ENCODE measurements around the gene NEO1. TPM values are rescaled to one million over a fixed set of nuclear protein-coding genes. Genes with fewer than 3 reads are reported as not detected.

NEO1 gene
- polyA plus RNA-seq, 1 donor from 2014 or later, result 57.0 TPM

- no peak overlapping the region for H3K9ac ChIP-seq (ENCODE audit: low read length)
- no peaks in the 10 kb centered on the region for H3F3A ChIP-seq (ENCODE audit: insufficient read depth, low read length, poor library complexity, severe bottlenecking)
- no peak overlapping the region for H2AFZ ChIP-seq (ENCODE audit: low read depth, low read length)
- H3K9me3 ChIP-seq (ENCODE audit: low read length), result no peaks in the 10 kb centered on the region
- no peaks in the 10 kb centered on the region for H3K27me3 ChIP-seq (ENCODE audit: insufficient read depth, low read depth, low read length)
- H3K27ac ChIP-seq (ENCODE audit: low read length), result no peak overlapping the region
- no peaks in the 10 kb centered on the region for H3K36me3 ChIP-seq (ENCODE audit: insufficient read depth, low read length)
- H3K4me3 ChIP-seq (ENCODE audit: low read length), result peak overlapping the region; percentile 71
- peaks cover 6% of the 10 kb centered on the region for H4K20me1 ChIP-seq (ENCODE audit: insufficient read depth)
- H3K4me2 ChIP-seq (ENCODE audit: low read length), result peak overlapping the region; percentile 51
- TF ChIP-seq REST (IDR thresholded peaks at IDR 0.05; ENCODE audit: borderline replicate concordance) (no peak), SMC3 (conservative IDR thresholded peaks at IDR 0.05; ENCODE audit: poor library complexity) (no peak), EZH2 (IDR thresholded peaks at IDR 0.05; ENCODE audit: borderline replicate concordance, insufficient read depth, low read length, poor library complexity, severe bottlenecking) (no peak)
- H3K9me2 ChIP-seq (ENCODE audit: insufficient read depth, low read length), result no peaks in the 10 kb centered on the region
- H3K79me2 ChIP-seq (replicated peaks; ENCODE audit: insufficient read depth, low read length), result peaks cover 58% of the 10 kb centered on the region
Observed at GRCh38 chr15:73054417-73054953, 2.2 kb downstream of the NEO1 start.

GRCh38 chr15:73056460-73056859 lies 4.2 kb downstream of the NEO1 start:
- no peaks in the 10 kb centered on the region for H3F3A ChIP-seq (ENCODE audit: insufficient read depth, low read length, poor library complexity, severe bottlenecking)
- no peak overlapping the region for H2AFZ ChIP-seq (ENCODE audit: low read depth, low read length)
- H3K4me3 ChIP-seq (ENCODE audit: low read length), result peak overlapping the region; percentile 71
- no peaks in the 10 kb centered on the region for H3K27me3 ChIP-seq (ENCODE audit: insufficient read depth, low read depth, low read length)
- no peaks in the 10 kb centered on the region for H3K36me3 ChIP-seq (ENCODE audit: insufficient read depth, low read length)
- H3K9me2 ChIP-seq (ENCODE audit: insufficient read depth, low read length), result no peaks in the 10 kb centered on the region
- H3K9me3 ChIP-seq (ENCODE audit: low read length), result no peaks in the 10 kb centered on the region
- H3K9ac ChIP-seq (ENCODE audit: low read length), result no peak overlapping the region
- H3K4me2 ChIP-seq (ENCODE audit: low read length), result no peak overlapping the region
- no peak overlapping the region for H3K27ac ChIP-seq (ENCODE audit: low read length)
- H3K79me2 ChIP-seq (replicated peaks; ENCODE audit: insufficient read depth, low read length), result peaks cover 78% of the 10 kb centered on the region
- TF ChIP-seq SMC3 (conservative IDR thresholded peaks at IDR 0.05; ENCODE audit: poor library complexity) (no peak), POLR2AphosphoS5 (IDR thresholded peaks at IDR 0.05) (no peak), EP300 (conservative IDR thresholded peaks at IDR 0.05; ENCODE audit: poor library complexity, severe bottlenecking) (no peak), RAD21 (conservative IDR thresholded peaks at IDR 0.05) (no peak), CTCF (IDR thresholded peaks at IDR 0.05; ENCODE audit: poor library complexity, severe bottlenecking) (no peak), EZH2 (IDR thresholded peaks at IDR 0.05; ENCODE audit: borderline replicate concordance, insufficient read depth, low read length, poor library complexity, severe bottlenecking) (no peak), TAF1 (IDR thresholded peaks at IDR 0.05; ENCODE audit: low read depth) (no peak), MXI1 (conservative IDR thresholded peaks at IDR 0.05; ENCODE audit: poor library complexity, severe bottlenecking) (no peak), REST (IDR thresholded peaks at IDR 0.05; ENCODE audit: borderline replicate concordance) (no peak)
- peaks cover 6% of the 10 kb centered on the region for H4K20me1 ChIP-seq (ENCODE audit: insufficient read depth)

Measured in neural cell (in vitro differentiated cells).